Limb (tissue), 2 donors: ENCODE results near the gene FAM217B.
A peak's percentile ranks its signal among the peaks of the same experiment; 100 is the strongest.

ENCODE experiments used
- DNase-seq, 2 donors: peaks; one replicate each; pipeline ENCODE4 v3.0.0-alpha.2; 2016; ENCODE audit errors: extremely low spot score in 2 of 2

FAM217B gene

DNA sequence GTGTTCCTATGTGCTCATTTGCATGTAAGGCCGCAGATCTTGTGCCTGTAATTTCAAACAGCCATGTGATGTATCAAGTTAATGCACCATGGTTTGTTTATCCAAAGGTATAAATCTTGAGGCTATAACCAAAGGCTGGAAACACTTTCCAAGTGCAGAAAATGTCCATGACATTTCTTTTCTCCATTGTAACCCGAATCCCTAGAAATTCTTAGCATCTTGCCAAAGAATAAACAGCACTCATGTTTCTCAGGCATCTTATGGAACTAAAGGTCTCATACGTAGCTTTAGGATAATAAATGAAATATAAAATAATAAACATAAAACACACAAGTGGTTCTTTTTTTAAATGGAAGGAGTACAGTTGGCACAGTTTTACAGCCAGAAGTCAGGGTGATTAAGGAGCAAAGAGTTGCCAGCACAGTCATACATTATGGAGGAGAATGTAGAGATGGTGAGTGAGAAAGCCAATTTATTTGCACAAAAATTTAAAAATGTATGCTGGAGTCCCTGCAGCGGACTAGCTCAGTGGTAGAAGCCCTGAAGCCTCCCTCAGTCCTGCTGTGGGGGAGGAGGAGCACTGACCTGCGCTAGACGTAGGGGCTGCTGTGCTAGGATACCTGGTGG is 36.1 kb downstream of the FAM217B start:
- peak in 1 of 2 donors; percentile 32 for DNase-seq

DNA sequence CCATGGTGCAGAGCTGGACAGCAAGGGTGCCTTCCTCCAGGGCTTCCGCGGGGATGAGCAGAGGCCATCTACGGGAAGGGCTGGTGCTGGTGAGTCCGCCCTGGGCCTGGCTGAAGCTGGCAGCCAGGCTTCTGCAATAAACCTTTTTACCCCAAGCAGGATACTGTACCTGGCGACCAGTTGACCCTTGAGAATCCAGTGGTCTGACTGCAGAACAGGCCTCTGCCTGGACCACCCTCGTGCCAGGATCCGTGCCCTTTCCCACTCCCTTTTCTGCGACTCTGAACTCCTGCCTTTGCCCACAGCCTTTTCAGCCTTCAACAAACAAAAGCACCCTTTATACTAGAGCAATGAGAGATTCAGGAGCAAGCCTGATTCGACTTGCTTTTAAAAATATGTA is 36.9 kb downstream of the FAM217B start:
- DNase-seq = no peak

DNA sequence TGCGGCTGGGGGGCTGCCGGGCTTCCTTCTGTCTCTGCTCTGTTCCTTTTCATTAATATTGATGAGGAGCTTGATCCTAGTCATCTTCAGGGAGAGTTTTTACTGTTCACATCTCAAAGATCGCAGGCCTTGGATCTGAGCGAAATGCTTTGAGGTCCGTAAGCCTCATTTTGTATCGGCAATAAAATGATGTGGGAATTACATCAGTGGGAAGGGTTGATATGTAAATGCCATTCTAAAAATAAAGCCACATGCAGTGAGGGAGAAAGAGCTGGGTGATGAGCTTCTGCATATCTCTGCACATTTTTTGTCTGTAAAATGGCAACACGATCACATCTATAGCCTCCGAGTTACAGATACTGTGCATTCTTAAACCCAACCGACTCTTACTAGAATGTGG is 42.9 kb downstream of the FAM217B start:
- no peak for DNase-seq

DNA sequence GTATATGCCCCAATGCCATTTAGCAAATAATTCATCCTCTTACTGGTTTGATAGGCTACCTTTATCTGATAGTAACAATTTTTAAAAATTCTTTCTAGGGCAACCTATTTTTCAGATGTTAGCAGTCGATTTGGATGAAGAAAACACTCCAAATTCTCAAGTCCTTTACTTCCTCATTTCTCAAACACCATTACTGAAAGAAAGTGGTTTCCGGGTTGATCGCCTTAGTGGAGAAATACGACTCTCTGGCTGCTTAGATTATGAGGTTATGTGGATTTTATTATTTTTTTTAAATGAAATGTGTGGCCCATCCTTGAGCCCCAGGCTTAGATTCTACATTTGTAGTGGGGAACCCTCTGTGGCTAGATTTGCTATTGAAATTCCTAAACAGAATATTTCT is 44.4 kb downstream of the FAM217B start:
- DNase-seq = no peak

DNA sequence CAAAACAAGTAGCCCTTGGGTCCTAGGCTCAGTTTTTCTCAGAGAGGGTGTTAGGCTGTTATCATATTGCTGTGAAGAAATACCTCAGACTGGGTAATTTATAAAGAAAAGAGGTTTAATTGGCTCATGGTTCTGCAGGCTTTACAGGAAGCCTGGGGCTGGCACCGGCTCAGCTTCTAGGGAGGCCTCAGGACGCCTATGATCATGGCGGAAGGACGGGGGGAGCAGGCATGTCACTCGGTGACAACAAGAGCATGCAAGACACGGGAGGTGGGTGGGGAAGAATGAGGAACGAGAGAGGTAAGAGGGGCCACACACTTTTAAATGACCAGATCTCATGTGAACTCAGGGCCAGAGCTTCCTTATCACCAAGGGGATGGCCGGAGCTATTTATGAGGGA is 45.0 kb downstream of the FAM217B start:
- no peak for DNase-seq

DNA sequence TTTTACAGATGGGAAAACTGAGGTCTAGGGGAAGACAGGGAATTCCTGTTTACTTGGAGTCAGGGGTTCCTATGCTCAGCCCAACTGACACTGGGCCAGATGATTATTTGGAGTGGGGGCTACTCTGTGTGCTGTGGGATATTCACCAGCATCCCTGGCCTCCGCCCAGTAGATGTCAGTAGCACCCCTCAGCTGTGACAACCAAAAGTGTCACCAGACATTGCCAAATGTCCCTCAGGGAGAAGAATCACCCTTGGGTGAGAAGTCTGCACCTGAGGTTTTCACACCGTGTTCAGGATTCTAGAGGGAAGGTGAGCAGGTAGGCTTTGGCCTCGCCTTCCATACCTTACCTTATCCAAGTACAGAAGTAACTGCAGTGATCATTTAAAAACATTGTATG is 45.7 kb downstream of the FAM217B start:
- DNase-seq = no peak

DNA sequence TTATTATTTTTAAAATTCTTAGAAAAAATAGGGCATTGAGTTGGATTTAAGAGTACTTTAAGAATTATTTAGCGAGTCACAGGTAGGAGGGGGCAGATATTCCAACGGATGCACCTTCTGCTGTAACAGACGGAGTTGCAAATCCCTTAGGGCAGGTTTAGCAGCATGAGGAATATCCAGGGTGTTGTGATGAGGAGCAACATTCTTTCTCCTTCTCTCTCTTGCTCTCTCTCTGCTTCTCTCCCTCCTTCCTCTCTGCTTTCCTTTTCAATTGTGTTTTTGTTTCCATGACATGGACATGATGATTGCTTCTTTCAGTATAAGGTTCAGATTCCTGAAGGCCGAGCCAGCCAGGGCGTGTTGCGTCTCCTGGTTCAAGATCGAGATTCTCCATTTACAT is 46.9 kb downstream of the FAM217B start:
- DNase-seq = no peak

DNA sequence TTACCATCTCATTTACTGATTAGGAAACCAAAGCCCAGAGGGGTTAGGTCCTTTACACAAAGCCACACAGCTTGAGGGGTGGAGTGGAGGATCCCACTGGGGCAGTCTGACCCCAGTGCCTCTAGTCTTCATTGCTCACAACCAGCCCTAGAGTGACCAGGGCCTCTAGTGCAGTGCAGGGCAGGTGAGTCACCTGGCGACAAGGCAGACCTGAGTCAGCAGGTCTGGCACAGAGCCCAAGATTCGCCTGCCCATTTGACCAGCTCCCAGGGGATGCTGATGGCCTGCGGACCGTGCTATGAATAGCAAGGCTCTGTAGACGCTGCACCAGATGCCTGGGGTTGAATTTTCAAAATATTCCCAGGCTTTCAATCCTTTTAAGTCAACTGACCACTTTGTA is 48.0 kb downstream of the FAM217B start:
- DNase-seq = no peak

DNA sequence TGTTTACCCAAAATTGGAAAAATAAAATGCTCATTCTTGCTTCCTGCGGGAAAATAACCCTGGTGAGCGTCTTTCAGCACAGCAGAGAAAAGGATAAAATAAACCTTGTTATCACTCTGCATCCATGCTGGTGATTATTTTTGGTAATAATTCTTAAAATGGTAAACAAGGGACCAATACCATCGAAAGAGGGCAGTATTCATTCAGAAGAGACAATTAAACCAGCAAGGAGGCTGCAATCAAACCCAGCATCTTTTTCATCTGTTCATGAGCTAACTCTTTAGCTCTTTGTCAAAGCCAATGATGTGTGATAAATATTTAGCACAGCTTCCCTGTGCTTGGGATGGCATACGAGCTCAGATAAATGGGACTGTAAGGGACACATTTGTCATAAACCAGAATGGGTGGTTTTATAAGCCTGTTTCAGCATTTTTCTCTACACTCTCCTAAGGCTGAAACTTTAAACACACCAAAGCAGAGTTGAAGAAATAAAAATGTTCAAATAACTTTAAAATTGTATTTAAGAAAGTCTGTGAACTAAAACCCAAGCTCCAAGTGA is 52.4 kb downstream of the FAM217B start:
- no peak for DNase-seq

DNA sequence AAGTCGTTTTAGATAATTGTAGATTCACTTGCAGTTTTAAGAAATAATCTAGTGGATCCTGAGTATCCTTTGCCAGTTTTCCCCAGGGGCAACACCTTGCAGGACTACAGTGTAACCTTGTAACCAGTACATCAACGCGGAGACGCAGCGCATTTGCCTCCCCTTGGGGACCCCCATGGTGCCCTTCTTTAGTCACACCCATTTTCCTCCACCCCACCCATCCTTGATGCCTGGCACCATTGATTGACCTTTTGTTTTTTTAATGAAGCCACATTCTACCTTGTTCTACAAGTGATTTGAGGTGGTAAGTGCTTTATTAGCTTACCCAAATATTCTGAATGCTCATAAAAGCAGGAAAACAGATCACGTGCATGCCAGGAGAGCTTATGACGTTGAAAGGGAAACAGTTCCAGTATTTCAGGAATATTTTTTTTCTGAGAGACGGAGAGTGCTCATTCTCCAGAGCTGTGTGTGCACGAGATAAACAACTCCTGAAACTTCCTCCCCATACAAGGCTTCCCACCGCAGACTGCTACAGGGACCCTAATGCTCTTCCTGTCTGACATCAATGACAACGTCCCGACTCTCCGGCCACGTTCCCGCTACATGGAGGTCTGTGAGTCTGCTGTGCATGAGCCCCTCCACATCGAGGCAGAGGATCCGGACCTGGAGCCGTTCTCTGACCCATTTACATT is 53.7 kb downstream of the FAM217B start:
- no peak for DNase-seq

DNA sequence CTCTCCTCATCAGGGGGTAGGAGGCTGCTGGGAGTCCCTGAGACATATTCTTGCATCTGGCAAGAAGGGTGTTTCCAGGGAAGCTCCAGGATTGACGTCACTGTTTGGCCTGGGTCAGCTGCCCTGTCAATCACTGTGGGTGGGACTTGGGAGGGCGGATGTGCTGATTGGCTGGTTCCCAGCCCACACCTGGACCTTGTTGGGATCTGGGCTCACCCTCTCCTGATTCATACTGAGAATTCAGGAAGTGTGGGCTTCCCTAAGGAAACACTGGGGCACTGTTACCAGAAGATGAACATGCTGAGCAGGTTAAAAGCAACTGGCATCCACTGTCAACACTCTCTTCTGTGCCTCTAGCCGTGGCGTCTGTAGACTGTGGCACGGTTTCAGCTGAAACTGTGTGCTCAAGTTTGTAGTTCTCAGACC is 54.5 kb downstream of the FAM217B start:
- peak; percentile 72 to 75 for DNase-seq

DNA sequence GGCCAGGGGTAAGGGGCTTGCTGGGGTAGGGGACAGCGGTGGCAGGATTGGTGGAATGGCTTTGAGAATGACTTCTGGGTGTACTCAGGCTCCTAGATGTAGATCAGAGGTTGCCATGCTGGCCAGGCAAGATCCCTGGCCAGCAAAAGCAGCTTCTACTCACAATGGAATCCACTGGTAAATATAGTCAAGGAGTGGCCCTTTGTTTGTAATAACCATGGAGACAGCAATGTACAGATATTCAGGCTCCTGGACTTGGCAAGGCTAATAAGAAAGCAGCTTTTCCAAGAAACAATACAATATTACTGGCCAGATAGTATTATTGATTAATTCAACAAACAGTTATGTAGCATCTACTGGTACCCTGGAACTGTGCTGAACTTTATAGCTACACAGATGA is 55.9 kb downstream of the FAM217B start:
- DNase-seq = no peak

DNA sequence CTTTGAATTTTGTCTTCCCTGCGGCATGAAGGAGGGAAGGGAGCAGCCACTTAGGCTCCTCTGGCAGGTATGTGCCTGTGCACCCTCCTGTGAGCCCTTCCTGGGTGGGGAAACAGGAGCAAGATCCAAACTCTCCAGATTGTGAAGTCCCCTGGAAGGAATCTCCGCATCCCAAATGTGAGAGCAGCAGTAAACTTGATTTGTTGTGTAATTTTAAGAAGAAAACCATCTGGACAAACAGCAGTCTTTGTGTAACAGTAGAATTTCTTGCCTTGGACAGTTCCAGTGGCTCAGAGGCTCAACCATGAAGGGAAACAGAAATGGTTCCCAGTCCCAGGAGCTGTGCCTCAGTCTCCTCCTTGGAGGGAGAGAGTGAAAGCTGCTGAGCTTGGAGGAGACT is 57.7 kb downstream of the FAM217B start:
- DNase-seq = no peak
